Fibroblast of lung (primary cell): Measurements from ENCODE around the gene ACSF2.

Experiments
- EZH2 ChIP-seq: IDR thresholded peaks from 2 replicates; pipeline ENCODE4 v1.5.1; 2012; ENCODE audit warnings: low read length, control low read depth, mild to moderate bottlenecking; ENCODE audit errors: missing control alignments
- TF ChIP-seq, protein P1 (sequence below), 2 donors: IDR thresholded peaks in 1 of 2; conservative IDR thresholded peaks in 1 of 2; 1 replicate in 1 of 2; 2 replicates in 1 of 2; pipeline ENCODE4 v1.5.1; 2011 to 2012; ENCODE audit warnings: low read length in 2 of 2, control low read depth in 1 of 2, inconsistent platforms in 1 of 2, low read depth in 1 of 2, mild to moderate bottlenecking in 1 of 2

GRCh38 chr17:50477976-50478375, 52.0 kb downstream of the ACSF2 start:
- TF ChIP-seq, protein P1, sequence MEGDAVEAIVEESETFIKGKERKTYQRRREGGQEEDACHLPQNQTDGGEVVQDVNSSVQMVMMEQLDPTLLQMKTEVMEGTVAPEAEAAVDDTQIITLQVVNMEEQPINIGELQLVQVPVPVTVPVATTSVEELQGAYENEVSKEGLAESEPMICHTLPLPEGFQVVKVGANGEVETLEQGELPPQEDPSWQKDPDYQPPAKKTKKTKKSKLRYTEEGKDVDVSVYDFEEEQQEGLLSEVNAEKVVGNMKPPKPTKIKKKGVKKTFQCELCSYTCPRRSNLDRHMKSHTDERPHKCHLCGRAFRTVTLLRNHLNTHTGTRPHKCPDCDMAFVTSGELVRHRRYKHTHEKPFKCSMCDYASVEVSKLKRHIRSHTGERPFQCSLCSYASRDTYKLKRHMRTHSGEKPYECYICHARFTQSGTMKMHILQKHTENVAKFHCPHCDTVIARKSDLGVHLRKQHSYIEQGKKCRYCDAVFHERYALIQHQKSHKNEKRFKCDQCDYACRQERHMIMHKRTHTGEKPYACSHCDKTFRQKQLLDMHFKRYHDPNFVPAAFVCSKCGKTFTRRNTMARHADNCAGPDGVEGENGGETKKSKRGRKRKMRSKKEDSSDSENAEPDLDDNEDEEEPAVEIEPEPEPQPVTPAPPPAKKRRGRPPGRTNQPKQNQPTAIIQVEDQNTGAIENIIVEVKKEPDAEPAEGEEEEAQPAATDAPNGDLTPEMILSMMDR (conservative IDR thresholded peaks at IDR 0.05 in 1 of 2, IDR thresholded peaks at IDR 0.05 in 1 of 2; ENCODE audit: low read depth in 1 of 2, low read length in 2 of 2), result no peak
- TF ChIP-seq EZH2, result no peak
